ENCODE results near the gene CREBRF.

The CREBRF gene

DNA sequence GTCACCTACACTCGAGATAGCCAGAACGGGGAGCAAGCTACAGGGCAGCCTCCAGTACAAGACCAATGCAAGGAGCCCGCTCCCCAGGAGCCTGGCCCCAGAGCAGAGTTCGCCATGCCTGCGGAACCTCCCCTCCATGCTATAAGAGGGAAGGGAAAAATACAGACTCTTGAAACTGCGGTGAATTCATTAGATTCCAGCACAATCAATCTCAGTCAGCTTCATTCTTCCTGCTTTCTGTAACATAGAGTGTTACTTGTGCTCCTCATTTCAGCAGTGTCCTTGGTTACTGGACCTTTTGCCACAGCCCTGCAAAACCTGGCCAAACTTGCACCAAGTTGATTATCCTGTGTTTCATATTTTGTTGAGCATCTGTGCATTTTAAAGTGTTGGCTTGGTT is 22.2 kb upstream of the CREBRF start:
- POLR2A ChIA-PET (ENCODE audit: low non-redundant PET) = no interaction called here
- CTCF ChIA-PET = interaction anchor here (0.7 to 1.0 kb wide), 2 partner anchors 164 to 664 kb away, joined by 3 read pairs; no protein-coding TSS in a partner anchor
- TF ChIP-seq, protein P1, sequence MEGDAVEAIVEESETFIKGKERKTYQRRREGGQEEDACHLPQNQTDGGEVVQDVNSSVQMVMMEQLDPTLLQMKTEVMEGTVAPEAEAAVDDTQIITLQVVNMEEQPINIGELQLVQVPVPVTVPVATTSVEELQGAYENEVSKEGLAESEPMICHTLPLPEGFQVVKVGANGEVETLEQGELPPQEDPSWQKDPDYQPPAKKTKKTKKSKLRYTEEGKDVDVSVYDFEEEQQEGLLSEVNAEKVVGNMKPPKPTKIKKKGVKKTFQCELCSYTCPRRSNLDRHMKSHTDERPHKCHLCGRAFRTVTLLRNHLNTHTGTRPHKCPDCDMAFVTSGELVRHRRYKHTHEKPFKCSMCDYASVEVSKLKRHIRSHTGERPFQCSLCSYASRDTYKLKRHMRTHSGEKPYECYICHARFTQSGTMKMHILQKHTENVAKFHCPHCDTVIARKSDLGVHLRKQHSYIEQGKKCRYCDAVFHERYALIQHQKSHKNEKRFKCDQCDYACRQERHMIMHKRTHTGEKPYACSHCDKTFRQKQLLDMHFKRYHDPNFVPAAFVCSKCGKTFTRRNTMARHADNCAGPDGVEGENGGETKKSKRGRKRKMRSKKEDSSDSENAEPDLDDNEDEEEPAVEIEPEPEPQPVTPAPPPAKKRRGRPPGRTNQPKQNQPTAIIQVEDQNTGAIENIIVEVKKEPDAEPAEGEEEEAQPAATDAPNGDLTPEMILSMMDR (conservative IDR thresholded peaks at IDR 0.05; ENCODE audit: low read depth) = no peak
- peak overlapping the region; percentile 4 for H3K27ac ChIP-seq
- no peak for DNase-seq (ENCODE audit: low spot score)

DNA sequence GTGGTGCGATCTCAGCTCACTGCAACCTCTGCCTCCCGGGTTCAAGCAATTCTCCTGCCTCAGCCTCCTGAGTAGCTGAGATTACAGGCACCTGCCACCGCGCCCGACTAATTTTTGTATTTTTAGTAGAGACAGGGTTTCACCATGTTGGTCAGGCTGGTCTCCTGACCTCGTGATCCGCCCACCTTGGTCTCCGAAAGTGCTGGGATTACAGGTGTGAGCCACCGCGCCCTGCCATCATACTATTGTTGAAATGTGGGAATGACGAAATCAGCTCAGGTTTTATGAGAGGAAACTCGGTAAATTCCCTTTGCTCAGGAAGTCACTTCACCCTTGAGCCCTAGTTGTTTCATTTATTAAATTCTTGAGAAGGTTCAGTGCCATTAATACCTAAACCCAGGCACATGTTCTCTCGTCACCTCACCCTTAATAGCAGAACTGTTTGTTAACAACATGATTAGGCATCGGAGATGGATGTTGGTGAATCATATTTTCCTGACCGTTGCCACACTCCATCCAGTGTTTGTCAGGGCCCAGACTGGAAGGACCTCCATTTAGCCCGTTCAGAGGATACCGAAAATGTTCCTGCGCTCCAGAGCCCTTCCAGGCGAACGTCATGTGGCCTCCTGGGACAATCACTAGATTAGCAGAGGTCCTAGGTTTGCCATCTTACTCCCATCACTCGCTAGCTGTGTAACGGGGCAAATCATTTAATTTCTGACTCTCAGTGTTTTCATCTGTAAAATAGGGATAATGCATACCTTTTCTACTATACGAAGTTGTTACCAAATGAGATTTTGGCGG is 20.0 kb upstream of the CREBRF start:
- TF ChIP-seq, protein P1 (conservative IDR thresholded peaks at IDR 0.05; ENCODE audit: low read depth) = no peak
- CTCF ChIA-PET = no interaction called here
- peak overlapping the region; percentile 16; the same call in 1 of the 2 replicates for H3K27ac ChIP-seq
- POLR2A ChIA-PET (ENCODE audit: low non-redundant PET) = no interaction called here
- DNase-seq (ENCODE audit: low spot score) = no peak

DNA sequence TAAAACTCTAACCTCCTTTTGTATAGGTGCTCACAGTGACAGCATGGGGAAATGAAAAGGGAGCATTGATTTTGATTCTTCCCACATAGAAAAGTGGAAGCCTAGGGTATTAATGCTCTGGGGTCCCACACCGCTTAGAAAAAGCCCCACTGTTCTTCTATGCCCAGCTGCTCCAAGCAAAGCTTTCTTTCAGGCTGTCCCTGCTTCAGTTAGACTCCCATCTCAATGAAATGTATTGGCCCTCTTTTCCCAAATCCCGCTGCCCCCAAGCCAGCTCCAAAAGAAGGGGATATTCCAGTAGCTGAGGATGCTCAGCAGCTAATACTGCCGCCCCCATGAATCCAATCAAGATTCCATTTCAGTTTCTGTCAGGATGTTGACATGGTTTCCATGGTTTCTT is 17.0 kb upstream of the CREBRF start:
- CTCF ChIA-PET = interaction anchor here (0.6 to 1.2 kb wide), 2 partner anchors 14 to 900 kb away, joined by 4 to 6 read pairs; no protein-coding TSS in a partner anchor
- POLR2A ChIA-PET (ENCODE audit: low non-redundant PET) = no interaction called here

DNA sequence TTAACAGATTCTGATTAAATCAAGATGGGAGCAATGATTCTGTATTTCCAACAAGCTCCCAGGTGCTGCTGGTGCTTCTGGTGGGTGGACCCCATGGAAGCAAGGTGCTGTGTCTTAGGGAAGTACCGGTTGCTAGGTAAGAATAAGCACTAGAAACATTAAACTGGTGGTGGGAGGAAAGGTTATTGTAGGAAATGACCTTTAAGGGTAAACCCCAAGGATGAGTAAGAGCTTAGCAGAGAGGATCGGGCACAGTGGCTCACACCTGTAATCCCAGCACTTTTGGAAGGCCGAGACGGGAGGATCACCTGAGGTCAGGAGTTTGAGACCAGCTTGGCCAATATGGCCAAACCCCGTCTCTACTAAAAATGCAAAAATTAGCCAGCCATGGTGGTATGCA is 16.2 kb upstream of the CREBRF start:
- ChIA-PET POLR2A (ENCODE audit: low non-redundant PET) (no interaction called here), CTCF (interaction anchor here (0.6 kb wide), 1 partner anchor 368 kb away, joined by 5 read pairs; no protein-coding TSS in a partner anchor)
- H3K27ac ChIP-seq = no peak overlapping the region
- TF ChIP-seq, protein P1 (conservative IDR thresholded peaks at IDR 0.05; ENCODE audit: low read depth) = no peak
- no peak for DNase-seq (ENCODE audit: low spot score)

More for the DNA sequence above, 17.0 kb upstream of the CREBRF start:
- TF ChIP-seq, protein P1 (conservative IDR thresholded peaks at IDR 0.05; ENCODE audit: low read depth) = no peak
- H3K27ac ChIP-seq = no peak overlapping the region
- no peak for DNase-seq (ENCODE audit: low spot score)

DNA sequence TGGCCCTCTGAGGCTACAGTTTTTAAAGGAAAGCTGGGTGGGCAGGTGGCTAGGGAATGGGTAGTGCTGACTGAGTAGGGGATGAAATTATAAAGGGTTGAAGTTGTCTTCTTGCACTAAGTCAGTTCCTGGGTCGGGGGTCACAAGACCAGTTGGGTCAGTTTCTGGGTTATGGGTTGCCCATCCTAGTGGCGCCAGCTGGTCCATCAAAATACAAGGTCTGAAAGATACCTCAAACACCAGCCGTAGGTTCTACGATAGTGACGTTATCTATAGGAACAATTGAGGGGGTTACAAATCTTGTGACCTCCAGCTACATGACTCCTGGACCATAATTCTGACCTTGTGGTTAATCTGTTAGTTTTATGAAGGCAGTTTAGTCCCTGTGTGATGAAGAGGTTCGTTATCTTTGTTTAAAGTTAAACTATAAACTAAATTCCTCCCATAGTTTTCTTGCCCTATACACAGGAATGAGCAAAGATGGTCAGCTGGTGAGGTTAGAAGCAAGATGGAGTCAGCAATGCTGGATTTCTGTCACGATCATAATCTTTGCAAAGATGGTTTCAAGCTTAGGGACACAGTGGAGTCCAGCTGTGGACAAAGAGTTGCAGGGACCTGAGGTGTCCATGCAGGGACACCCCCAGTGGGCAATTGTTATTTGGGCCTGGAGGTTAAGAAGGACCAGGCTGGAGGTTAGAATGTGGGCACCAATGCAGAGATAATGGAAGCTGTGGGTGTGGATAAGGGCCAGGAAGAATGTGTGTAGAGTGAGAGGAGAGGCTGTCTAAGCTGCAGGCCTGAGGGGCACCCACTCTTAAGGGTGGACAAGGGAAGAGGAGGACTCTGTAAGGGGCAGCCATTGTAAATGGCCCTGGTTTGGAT is 14.0 kb upstream of the CREBRF start:
- TF ChIP-seq, protein P1 (conservative IDR thresholded peaks at IDR 0.05; ENCODE audit: low read depth) = no peak
- DNase-seq (ENCODE audit: low spot score) = no peak
- CTCF ChIA-PET = interaction anchor here (0.7 kb wide), 1 partner anchor 637 kb away, joined by 3 read pairs; no protein-coding TSS in a partner anchor
- POLR2A ChIA-PET (ENCODE audit: low non-redundant PET) = no interaction called here
- H3K27ac ChIP-seq = no peak overlapping the region

DNA sequence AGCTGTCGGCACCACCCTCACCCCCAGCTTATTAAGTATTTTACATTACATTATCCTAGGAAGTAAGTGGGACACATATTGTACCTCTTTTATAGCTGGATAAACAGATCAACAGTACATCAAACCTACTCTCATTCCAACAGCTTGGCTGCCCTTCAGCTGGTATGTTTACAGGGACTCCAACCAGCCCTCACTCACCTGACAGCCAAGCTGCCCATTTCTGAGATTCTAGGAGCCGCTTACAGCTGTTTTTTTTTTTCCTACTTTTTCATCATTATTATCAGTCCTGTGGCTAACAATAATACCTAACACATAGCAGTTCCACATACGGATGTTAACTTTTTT is 13.4 kb upstream of the CREBRF start:
- CTCF ChIA-PET = interaction anchor here (0.6 to 0.7 kb wide), 2 partner anchors 638 to 1270 kb away, joined by 3 to 6 read pairs; no protein-coding TSS in a partner anchor
- POLR2A ChIA-PET (ENCODE audit: low non-redundant PET) = no interaction called here
- no peak overlapping the region for H3K27ac ChIP-seq
- TF ChIP-seq, protein P1 (conservative IDR thresholded peaks at IDR 0.05; ENCODE audit: low read depth) = no peak
- DNase-seq (ENCODE audit: low spot score) = no peak
